ENCODE results near the gene LSM7. TPM values are rescaled to one million over a fixed set of nuclear protein-coding genes. Genes with fewer than 3 reads are reported as not detected.

The LSM7 gene
- total RNA-seq, 1 donor from 2014 or later = 135 TPM

DNA sequence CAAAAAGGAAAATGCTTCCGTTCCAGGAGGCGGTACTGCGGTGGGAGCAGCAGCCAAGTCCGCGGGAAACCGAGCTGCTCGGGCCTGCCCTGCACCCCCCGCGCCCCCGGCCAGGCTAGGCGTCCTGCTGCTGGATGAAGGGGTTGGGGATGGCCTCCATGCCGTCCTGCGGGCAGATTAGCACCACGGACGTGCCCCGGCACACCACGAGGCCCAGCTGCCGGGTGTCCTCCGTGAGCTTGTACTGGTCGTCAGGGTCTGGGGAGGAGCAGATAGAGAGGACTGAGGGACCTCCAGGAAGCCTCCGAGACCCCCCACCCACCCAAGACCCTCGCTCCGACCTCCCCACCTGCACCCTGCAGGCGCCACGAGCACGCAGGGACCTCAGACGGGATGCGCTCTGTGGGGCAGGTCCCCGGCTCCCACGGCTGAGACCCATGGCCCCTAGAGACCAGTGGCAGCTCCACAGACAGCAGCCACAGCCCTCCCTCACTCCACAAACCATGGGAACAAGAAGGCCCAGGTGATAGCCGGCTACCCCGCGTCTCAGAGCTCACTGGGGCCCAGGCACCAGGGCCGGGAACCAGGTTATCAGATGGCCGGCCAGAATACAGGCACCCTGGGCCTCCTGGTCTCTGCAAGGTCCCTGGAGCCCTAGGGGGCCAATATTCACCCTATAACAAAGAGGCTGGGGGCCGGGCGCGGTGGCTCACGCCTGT, 6.7 kb downstream of the LSM7 start:
- TF ChIP-seq POLR2A (IDR thresholded peaks at IDR 0.05) (no peak), POLR2AphosphoS5 (IDR thresholded peaks at IDR 0.05; ENCODE audit: insufficient read depth in 1 of 2, low read depth in 1 of 2) (no peak)
- TF ChIP-seq, protein P1, sequence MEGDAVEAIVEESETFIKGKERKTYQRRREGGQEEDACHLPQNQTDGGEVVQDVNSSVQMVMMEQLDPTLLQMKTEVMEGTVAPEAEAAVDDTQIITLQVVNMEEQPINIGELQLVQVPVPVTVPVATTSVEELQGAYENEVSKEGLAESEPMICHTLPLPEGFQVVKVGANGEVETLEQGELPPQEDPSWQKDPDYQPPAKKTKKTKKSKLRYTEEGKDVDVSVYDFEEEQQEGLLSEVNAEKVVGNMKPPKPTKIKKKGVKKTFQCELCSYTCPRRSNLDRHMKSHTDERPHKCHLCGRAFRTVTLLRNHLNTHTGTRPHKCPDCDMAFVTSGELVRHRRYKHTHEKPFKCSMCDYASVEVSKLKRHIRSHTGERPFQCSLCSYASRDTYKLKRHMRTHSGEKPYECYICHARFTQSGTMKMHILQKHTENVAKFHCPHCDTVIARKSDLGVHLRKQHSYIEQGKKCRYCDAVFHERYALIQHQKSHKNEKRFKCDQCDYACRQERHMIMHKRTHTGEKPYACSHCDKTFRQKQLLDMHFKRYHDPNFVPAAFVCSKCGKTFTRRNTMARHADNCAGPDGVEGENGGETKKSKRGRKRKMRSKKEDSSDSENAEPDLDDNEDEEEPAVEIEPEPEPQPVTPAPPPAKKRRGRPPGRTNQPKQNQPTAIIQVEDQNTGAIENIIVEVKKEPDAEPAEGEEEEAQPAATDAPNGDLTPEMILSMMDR (IDR thresholded peaks at IDR 0.05) = no peak
- no peak overlapping the region for H3K4me3 ChIP-seq
- no peak overlapping the region for H3K27ac ChIP-seq
- no peak for DNase-seq (ENCODE audit: extremely low spot score in 2 of 2)
- H3K9me3 ChIP-seq = no peaks in the 10 kb centered on the region
- peaks cover 0 to 25% of the 10 kb centered on the region in 2 donors for H3K36me3 ChIP-seq
- intact Hi-C loops (cut with DNase I) = no loop called here
- no peaks in the 10 kb centered on the region for H3K27me3 ChIP-seq
- peaks cover 5% of the 10 kb centered on the region for H3K4me1 ChIP-seq

DNA sequence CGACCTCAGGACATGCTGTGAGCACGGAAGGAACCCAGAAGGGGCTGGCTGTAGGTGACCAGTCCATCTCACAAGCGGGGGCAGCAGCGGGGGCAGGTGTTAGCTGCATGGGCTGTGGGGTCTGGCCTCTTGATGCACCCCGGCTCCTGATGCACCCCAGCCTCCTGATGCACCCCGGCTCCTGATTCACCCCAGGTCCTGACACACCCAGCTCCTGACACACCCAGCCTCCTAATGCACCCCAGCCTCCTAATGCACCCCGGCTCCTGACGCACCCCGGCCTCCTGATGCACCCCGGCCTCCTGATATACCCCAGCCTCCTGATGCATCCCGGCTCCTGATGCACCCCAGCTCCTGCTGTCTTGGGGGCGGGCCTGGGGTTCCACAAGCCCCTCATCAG, 7.4 kb downstream of the LSM7 start:
- Histone ChIP-seq H3K36me3 (peaks cover 0 to 25% of the 10 kb centered on the region in 2 donors), H3K27me3 (no peaks in the 10 kb centered on the region), H3K4me1 (no peaks in the 10 kb centered on the region), H3K9me3 (no peaks in the 10 kb centered on the region), H3K4me3 (no peak overlapping the region), H3K27ac (no peak overlapping the region)
- intact Hi-C loops (cut with DNase I) = no loop called here
- no peak for DNase-seq (ENCODE audit: extremely low spot score in 2 of 2)
- TF ChIP-seq, protein P1 (IDR thresholded peaks at IDR 0.05) = no peak
- TF ChIP-seq POLR2AphosphoS5 (IDR thresholded peaks at IDR 0.05; ENCODE audit: insufficient read depth in 1 of 2, low read depth in 1 of 2) (no peak), POLR2A (IDR thresholded peaks at IDR 0.05) (no peak)

DNA sequence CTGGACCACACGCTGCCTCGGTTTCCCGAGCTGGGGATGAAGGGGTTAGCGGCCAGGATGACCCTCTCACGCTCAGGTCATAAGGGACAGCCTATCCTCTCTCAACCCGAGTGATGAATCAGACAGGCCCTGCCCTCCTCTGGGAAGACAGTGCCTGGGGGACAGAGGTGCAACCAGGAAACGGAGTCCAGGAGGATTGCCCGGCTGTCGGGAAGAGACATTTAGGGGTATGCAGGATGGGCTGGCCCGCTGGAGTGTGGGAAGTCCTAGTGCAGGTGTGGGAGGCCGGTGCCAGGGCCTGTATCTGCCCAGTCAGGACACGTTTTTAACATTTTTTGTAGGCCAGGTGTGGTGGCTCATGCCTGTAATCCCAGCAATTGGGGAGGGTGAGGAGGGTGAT, 8.3 kb downstream of the LSM7 start:
- peaks cover 3% of the 10 kb centered on the region for H3K9me3 ChIP-seq
- H3K27ac ChIP-seq = no peak overlapping the region
- no peaks in the 10 kb centered on the region for H3K4me1 ChIP-seq
- H3K4me3 ChIP-seq = no peak overlapping the region
- peaks cover 0 to 25% of the 10 kb centered on the region in 2 donors for H3K36me3 ChIP-seq
- TF ChIP-seq POLR2AphosphoS5 (IDR thresholded peaks at IDR 0.05; ENCODE audit: insufficient read depth in 1 of 2, low read depth in 1 of 2) = no peak
- TF ChIP-seq, protein P1 (IDR thresholded peaks at IDR 0.05) = no peak
- no peak for TF ChIP-seq POLR2A (IDR thresholded peaks at IDR 0.05)
- intact Hi-C loops (cut with DNase I) = no loop called here
- H3K27me3 ChIP-seq = no peaks in the 10 kb centered on the region
- no peak for DNase-seq (ENCODE audit: extremely low spot score in 2 of 2)

- no peak overlapping the region for H3K27ac ChIP-seq
- TF ChIP-seq POLR2AphosphoS5 (IDR thresholded peaks at IDR 0.05; ENCODE audit: insufficient read depth in 1 of 2, low read depth in 1 of 2) (no peak), POLR2A (IDR thresholded peaks at IDR 0.05) (no peak)
- TF ChIP-seq, protein P1 (IDR thresholded peaks at IDR 0.05) = no peak
- peaks cover 0 to 25% of the 10 kb centered on the region in 2 donors for H3K36me3 ChIP-seq
- DNase-seq (ENCODE audit: extremely low spot score in 2 of 2) = no peak
- no peaks in the 10 kb centered on the region for H3K4me1 ChIP-seq
- H3K4me3 ChIP-seq = no peak overlapping the region
- no peaks in the 10 kb centered on the region for H3K27me3 ChIP-seq
- peaks cover 7% of the 10 kb centered on the region for H3K9me3 ChIP-seq
- intact Hi-C loops (cut with DNase I) = no loop called here
These were observed 8.8 kb downstream of the LSM7 start for GRCh38 chr19:2319551-2319950.

GRCh38 chr19:2318923-2319322, 9.5 kb downstream of the LSM7 start:
- Histone ChIP-seq H3K4me1 (no peaks in the 10 kb centered on the region), H3K36me3 (peaks cover 0 to 19% of the 10 kb centered on the region in 2 donors), H3K27me3 (no peaks in the 10 kb centered on the region), H3K4me3 (no peak overlapping the region), H3K9me3 (peaks cover 7% of the 10 kb centered on the region), H3K27ac (no peak overlapping the region)
- intact Hi-C loops (cut with DNase I) = no loop called here
- no peak for DNase-seq (ENCODE audit: extremely low spot score in 2 of 2)
- TF ChIP-seq POLR2A (IDR thresholded peaks at IDR 0.05) (no peak), POLR2AphosphoS5 (IDR thresholded peaks at IDR 0.05; ENCODE audit: insufficient read depth in 1 of 2, low read depth in 1 of 2) (no peak)
- TF ChIP-seq, protein P1 (IDR thresholded peaks at IDR 0.05) = no peak
